Measurements from ENCODE around the gene RPL28.

RPL28 gene

GRCh38 chr19:55451965-55452748, 66.4 kb downstream of the RPL28 start:
- peak in 6 of 14 donors; percentile 6 to 45 (median 20) for DNase-seq
